GM12864 (cell line): ENCODE results near the gene NRL.
A peak's percentile ranks its signal among the peaks of the same experiment; 100 is the strongest.

Source experiments
- DNase-seq: peaks from one replicate; pipeline ENCODE4 v3.0.0-alpha.2; 2011; ENCODE audit warnings: low read depth
- H3K4me3 ChIP-seq: 2 replicates; pipeline ENCODE4 v1.5.1; 2011; ENCODE audit warnings: mild to moderate bottlenecking, low read depth, low read length, control low read depth
- TF ChIP-seq, protein P1 (sequence below): IDR thresholded peaks from 2 replicates; pipeline ENCODE4 v1.5.1; 2011; ENCODE audit warnings: low read depth, mild to moderate bottlenecking, moderate library complexity, low read length, control low read depth, inconsistent platforms; ENCODE audit errors: missing control alignments

NRL gene

DNA sequence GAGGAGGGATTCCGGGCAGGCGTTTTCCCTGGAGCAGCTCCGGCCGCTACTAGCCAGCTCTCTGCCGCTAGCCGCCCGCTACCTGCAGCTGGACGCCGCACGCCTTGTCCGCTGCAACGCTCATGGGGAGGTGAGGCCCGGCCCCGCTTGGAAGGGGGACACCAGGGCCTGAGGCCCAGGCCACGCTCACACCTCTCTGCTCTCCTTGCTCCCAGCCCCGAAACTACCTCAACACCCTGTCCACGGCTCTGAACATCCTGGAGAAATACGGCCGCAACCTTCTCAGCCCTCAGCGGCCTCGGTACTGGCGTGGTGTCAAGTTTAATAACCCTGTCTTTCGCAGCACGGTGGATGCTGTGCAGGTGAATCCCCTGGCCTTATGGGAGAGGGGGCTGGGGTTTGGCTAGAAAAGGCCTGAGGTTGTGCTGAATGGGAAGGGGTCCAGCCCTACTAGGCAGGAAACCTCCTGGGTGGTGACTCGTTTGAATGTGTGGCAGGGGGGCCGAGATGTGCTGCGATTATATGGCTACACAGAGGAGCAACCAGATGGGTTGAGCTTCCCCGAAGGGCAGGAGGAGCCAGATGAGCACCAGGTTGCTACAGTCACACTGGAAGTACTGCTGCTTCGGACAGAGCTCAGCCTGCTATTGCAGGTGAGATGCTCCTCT, 33.1 kb upstream of the NRL start:
- TF ChIP-seq, protein P1, sequence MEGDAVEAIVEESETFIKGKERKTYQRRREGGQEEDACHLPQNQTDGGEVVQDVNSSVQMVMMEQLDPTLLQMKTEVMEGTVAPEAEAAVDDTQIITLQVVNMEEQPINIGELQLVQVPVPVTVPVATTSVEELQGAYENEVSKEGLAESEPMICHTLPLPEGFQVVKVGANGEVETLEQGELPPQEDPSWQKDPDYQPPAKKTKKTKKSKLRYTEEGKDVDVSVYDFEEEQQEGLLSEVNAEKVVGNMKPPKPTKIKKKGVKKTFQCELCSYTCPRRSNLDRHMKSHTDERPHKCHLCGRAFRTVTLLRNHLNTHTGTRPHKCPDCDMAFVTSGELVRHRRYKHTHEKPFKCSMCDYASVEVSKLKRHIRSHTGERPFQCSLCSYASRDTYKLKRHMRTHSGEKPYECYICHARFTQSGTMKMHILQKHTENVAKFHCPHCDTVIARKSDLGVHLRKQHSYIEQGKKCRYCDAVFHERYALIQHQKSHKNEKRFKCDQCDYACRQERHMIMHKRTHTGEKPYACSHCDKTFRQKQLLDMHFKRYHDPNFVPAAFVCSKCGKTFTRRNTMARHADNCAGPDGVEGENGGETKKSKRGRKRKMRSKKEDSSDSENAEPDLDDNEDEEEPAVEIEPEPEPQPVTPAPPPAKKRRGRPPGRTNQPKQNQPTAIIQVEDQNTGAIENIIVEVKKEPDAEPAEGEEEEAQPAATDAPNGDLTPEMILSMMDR, result no peak
- DNase-seq, result no peak
- H3K4me3 ChIP-seq, result peak overlapping the region; percentile 84

DNA sequence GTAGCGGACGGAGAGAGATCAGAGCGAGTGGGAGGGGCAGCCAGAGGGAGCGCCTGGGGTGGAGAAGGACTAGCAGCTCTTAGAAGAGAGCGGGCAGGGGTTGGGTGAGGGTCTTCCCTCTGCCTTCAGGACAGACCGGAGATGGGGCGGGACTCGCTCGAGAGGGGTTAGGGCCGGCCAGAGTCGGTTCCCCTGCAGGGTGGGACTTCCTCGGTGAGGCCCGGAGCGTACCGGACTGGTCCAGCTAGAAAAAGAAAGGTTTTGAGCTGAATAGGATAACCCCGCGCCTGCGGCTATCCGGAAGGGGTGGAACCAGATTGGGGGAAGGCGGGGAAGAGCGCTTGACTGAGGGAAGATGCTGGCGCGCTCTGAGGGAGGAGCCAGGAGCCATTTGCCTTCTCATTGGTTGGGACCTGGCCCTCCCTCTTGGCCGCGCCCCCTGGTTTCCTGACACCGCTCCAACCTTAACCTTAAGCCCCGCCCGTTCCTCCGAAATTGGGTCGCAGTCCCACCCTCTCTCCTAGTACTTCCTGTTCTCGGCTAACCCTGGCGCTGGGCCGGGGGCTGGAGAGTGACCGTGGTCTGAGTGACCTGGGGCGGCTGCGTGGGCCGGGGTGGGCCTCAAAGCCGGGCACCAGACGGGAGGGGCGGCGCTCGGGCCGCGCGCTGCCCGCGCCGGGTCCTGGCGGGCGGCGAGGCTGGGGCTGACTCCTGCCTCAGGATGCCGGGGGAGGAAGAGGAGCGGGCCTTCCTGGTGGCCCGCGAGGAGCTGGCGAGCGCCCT, 32.4 kb upstream of the NRL start, which contains the start of gene RNF31:
Gene RNF31 (plus strand): TSS at position 521 of the 783 bp plus-strand sequence. CDS start 201 bp downstream, at position 722.
- TF ChIP-seq, protein P1, result no peak
- peak; percentile 96 for DNase-seq
- H3K4me3 ChIP-seq, result peak within 1 kb of the TSS; percentile 84

DNA sequence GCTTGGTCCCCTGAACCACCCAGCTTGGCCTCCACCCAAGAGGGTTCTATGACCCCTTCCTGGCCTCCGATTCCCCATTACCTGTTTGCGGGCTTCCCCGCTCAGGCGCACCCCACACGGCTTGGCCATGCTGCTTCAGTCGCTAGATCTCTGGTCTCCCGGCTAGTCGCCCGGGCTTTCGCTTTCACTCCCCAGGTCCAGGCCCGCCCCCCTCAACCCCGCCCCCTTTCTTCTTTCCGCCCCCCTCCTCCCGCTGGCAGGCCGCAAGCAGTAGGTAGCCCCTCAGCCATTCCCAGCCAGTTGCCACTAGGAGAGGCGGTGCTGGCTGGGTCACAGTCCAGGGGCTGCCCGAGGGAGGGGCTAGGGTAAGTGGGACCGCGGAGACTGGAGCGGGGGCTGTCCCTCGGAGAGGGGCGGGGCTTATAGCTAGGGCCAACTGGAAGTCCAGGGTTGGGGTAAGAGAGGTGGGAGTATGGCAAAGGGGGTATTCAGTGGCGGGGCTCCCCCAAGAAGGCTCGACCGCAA, 31.8 kb upstream of the NRL start, which contains the start of gene PSME2:
Gene PSME2 (minus strand): TSS at position 158 of the 525 bp plus-strand sequence. CDS start 29 bp downstream, at position 129.
- TF ChIP-seq, protein P1, result no peak
- peak; percentile 92 for DNase-seq
- H3K4me3 ChIP-seq, result peak within 1 kb of the TSS; percentile 84

DNA sequence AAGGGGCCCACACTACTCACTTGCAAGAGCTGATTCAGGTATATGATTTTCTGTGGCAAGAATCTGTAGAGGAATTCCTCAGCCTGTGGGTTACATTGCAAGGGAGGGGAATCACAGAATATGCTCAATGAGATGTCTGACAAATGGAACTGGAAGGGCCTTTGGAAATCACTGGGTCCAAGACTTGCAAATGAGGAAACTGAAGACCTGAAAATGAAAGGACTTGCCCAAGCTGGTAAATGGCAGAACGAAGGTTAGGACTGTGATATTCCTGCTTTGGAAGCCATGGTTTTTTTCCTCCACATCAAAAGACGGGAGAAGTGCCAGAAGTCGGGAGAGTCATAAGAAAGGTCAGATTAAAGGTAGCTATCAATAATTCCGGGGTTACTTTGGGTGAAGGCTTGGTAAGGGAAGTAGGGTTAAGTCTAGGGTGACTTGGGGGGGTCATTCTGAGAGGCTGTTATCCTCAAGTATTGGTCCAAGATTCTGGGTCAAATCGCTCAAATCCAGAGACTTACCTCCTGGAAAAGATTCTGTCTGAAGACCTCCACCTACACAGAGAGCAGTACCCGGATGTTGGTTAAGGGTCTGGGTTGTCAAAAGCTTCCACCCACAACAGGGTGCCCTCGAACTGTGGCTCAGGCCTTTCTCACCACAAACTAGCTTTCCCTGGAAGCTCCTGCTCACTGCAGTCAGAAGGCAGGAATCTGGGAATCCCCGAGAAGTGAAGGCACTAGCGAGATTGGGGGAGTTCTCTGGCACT, 31.1 kb upstream of the NRL start:
- no peak for DNase-seq
- H3K4me3 ChIP-seq, result peak overlapping the region; percentile 84
- TF ChIP-seq, protein P1, result no peak

DNA sequence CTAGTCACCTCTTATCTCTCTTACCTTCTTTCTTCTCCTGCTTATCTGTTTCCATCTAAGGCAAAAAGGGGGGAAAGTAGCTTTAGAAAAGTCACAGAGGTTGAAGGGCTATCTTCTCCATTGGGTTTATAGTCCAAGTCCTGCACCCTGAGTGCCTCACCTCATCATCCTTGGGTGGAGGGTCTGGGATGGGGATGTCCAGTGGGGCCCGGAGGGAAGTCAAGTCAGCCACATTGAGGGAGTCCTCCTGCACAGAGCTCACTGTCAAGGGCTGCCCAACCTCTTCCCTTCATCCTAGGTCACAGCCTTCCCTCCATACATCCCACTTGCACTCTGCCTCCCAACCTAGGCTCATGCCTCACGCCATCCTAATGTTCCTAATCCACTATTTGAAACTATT, 30.5 kb upstream of the NRL start:
- DNase-seq, result no peak
- TF ChIP-seq, protein P1, result no peak
- H3K4me3 ChIP-seq, result peak overlapping the region; percentile 84

DNA sequence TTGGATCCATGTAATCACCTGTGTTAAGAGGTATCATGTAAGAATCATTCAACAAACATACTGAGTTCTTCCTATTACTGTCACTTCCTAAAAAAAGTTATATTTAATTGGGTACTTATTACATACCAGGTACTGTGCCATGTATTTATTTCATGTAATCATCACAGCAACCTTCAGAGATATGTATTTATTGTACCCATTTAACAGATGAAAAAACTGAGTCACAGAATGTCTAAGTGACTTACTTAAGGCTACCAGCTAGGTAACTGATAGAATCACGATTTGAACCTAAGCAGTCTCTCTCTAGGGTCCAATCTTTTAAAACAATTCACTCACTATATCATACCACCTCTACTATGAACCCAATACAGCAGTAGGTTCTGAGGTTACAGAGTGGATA, 29.7 kb upstream of the NRL start:
- no peak overlapping the region for H3K4me3 ChIP-seq
- DNase-seq, result no peak
- TF ChIP-seq, protein P1, result no peak
